Astrocyte (in vitro differentiated cells and primary cell): ENCODE results near the gene DHRS4. TPM values are rescaled to one million over a fixed set of nuclear protein-coding genes. Genes with fewer than 3 reads are reported as not detected.

ENCODE experiments used
- DNase-seq: peaks from one replicate; pipeline ENCODE4 v3.0.0-alpha.2; 2010; ENCODE audit warnings: low read depth
- FAIRE-seq: peaks from 2 replicates; lab custom pipeline; 2011; peaks lifted over from hg19 to GRCh38; lab: Jason Lieb, UNC
- H2AFZ ChIP-seq: 2 replicates; pipeline ENCODE4 v1.6.0; 2012; ENCODE audit warnings: low read depth, low read length, inconsistent platforms
- H3K27ac ChIP-seq: 2 replicates; pipeline ENCODE4 v1.5.1; 2011; ENCODE audit warnings: low read depth, low read length, inconsistent platforms
- H3K27me3 ChIP-seq: 2 replicates; pipeline ENCODE4 v1.6.0; 2011; ENCODE audit warnings: low read length, inconsistent platforms; ENCODE audit not compliant: insufficient read depth
- H3K36me3 ChIP-seq: 2 replicates; pipeline ENCODE4 v1.5.1; 2011; ENCODE audit warnings: low read length, inconsistent platforms; ENCODE audit not compliant: insufficient read depth
- H3K4me1 ChIP-seq: 2 replicates; pipeline ENCODE4 v1.5.1; 2011; ENCODE audit warnings: low read length, inconsistent platforms; ENCODE audit not compliant: insufficient read depth
- H3K4me2 ChIP-seq: 2 replicates; pipeline ENCODE4 v1.6.0; 2012; ENCODE audit warnings: low read length, inconsistent platforms
- H3K4me3 ChIP-seq: 2 replicates; pipeline ENCODE4 v1.5.1; 2011; ENCODE audit warnings: low read depth, mild to moderate bottlenecking, low read length, inconsistent platforms; ENCODE audit not compliant: insufficient read depth
- H3K79me2 ChIP-seq: 2 replicates; pipeline ENCODE4 v1.6.0; 2012; ENCODE audit warnings: mild to moderate bottlenecking, low read length, inconsistent platforms; ENCODE audit not compliant: insufficient read depth
- H3K9ac ChIP-seq: 2 replicates; pipeline ENCODE4 v1.6.0; 2012; ENCODE audit warnings: mild to moderate bottlenecking, low read length, inconsistent platforms
- H3K9me3 ChIP-seq: 2 replicates; pipeline ENCODE4 v1.5.1; 2012; ENCODE audit warnings: low read depth, mild to moderate bottlenecking, low read length, inconsistent platforms; ENCODE audit not compliant: insufficient read depth
- H4K20me1 ChIP-seq: 2 replicates; pipeline ENCODE4 v1.6.0; 2012; ENCODE audit warnings: low read length, inconsistent platforms; ENCODE audit not compliant: insufficient read depth
- H3K27ac Mint-ChIP-seq: one replicate; pipeline ENCODE4 v1.8.0; 2021; ENCODE audit warnings: mild to moderate bottlenecking, mixed read lengths; ENCODE audit not compliant: unreplicated experiment
- H3K27me3 Mint-ChIP-seq: one replicate; pipeline ENCODE4 v1.8.0; 2021; ENCODE audit warnings: low read depth, mixed read lengths; ENCODE audit not compliant: unreplicated experiment
- H3K36me3 Mint-ChIP-seq: one replicate; pipeline ENCODE4 v1.8.0; 2021; ENCODE audit warnings: low read depth, mixed read lengths; ENCODE audit not compliant: unreplicated experiment
- H3K4me1 Mint-ChIP-seq: one replicate; pipeline ENCODE4 v1.8.0; 2021; ENCODE audit warnings: low read depth, mixed read lengths; ENCODE audit not compliant: unreplicated experiment
- H3K4me3 Mint-ChIP-seq: one replicate; pipeline ENCODE4 v1.8.0; 2021; ENCODE audit warnings: mild to moderate bottlenecking, moderate library complexity, mixed read lengths; ENCODE audit not compliant: unreplicated experiment
- H3K9me3 Mint-ChIP-seq: one replicate; pipeline ENCODE4 v1.8.0; 2021; ENCODE audit warnings: mild to moderate bottlenecking, mixed read lengths; ENCODE audit not compliant: unreplicated experiment
- CTCF ChIP-seq: IDR thresholded peaks from 2 replicates; pipeline ENCODE4 v1.5.1; 2011; ENCODE audit warnings: low read depth, mild to moderate bottlenecking, inconsistent platforms, low read length, moderate library complexity; ENCODE audit not compliant: insufficient read depth
- EZH2 ChIP-seq: IDR thresholded peaks from 2 replicates; pipeline ENCODE4 v1.6.1; 2012; ENCODE audit warnings: mild to moderate bottlenecking, low read length, inconsistent platforms; ENCODE audit not compliant: insufficient read depth
- total RNA-seq: library from RNA; stranded (reverse); gene quantifications from 2 replicates; pipeline ENCODE4 v1.2.1, GENCODE V29; 2021

Gene DHRS4
- total RNA-seq, 1 donor from 2014 or later = 18.4 TPM

- H3K9me3 Mint-ChIP-seq = peaks cover 5% of the 10 kb centered on the region
- peaks cover 9% of the 10 kb centered on the region for H3K36me3 Mint-ChIP-seq
- no peak for FAIRE-seq
These were observed 17.3 kb upstream of the DHRS4 start for GRCh38 chr14:23936084-23936829.

GRCh38 chr14:23937203-23937602 lies 16.4 kb upstream of the DHRS4 start:
- Histone ChIP-seq H3K4me1 (no peaks in the 10 kb centered on the region), H3K79me2 (no peaks in the 10 kb centered on the region)
- H3K36me3 Mint-ChIP-seq = peaks cover 9% of the 10 kb centered on the region

More at GRCh38 chr14:23936084-23936829, 17.3 kb upstream of the DHRS4 start:
- Mint-ChIP-seq H3K27ac (no peak overlapping the region), H3K4me3 (no peak overlapping the region), H3K27me3 (peaks cover 8% of the 10 kb centered on the region), H3K4me1 (no peaks in the 10 kb centered on the region)
- no peaks in the 10 kb centered on the region for H3K27me3 ChIP-seq
- H2AFZ ChIP-seq = no peak overlapping the region
- H3K4me2 ChIP-seq = no peak overlapping the region
- no peaks in the 10 kb centered on the region for H4K20me1 ChIP-seq
- H3K9ac ChIP-seq = no peak overlapping the region
- no peak for TF ChIP-seq EZH2
- no peak for TF ChIP-seq CTCF
- H3K36me3 ChIP-seq = no peaks in the 10 kb centered on the region
- H3K4me3 ChIP-seq = no peak overlapping the region
- H3K79me2 ChIP-seq = no peaks in the 10 kb centered on the region
- H3K27ac ChIP-seq = no peak overlapping the region
- no peaks in the 10 kb centered on the region for H3K4me1 ChIP-seq
- no peaks in the 10 kb centered on the region for H3K9me3 ChIP-seq
- DNase-seq = no peak

More at GRCh38 chr14:23937203-23937602, 16.4 kb upstream of the DHRS4 start:
- H3K27me3 ChIP-seq = no peaks in the 10 kb centered on the region
- TF ChIP-seq CTCF = no peak
- TF ChIP-seq EZH2 = no peak
- H3K9me3 Mint-ChIP-seq = peaks cover 5% of the 10 kb centered on the region
- H3K4me2 ChIP-seq = no peak overlapping the region
- no peak overlapping the region for H3K27ac ChIP-seq
- H3K4me3 Mint-ChIP-seq = no peak overlapping the region
- H3K4me1 Mint-ChIP-seq = no peaks in the 10 kb centered on the region
- H3K4me3 ChIP-seq = no peak overlapping the region
- no peaks in the 10 kb centered on the region for H3K36me3 ChIP-seq
- no peaks in the 10 kb centered on the region for H4K20me1 ChIP-seq
- no peak overlapping the region for H3K9ac ChIP-seq
- no peak overlapping the region for H2AFZ ChIP-seq
- FAIRE-seq (no peak), DNase-seq (no peak)
- H3K27me3 Mint-ChIP-seq = peaks cover 8% of the 10 kb centered on the region
- H3K9me3 ChIP-seq = no peaks in the 10 kb centered on the region
- no peak overlapping the region for H3K27ac Mint-ChIP-seq
